ENCODE data around the gene GULP1. TPM values are rescaled to one million over a fixed set of nuclear protein-coding genes. Genes with fewer than 3 reads are reported as not detected.
"Not testable (repeated sequence)": the region's sequence is repeated elsewhere in the genome, so short reads cannot be mapped to it uniquely, and the experiment has no call there.

GULP1 gene
- total RNA-seq, 2 donors from 2014 or later = 7.5 to 10.5 TPM

GRCh38 chr2:188459061-188459460 is 167.4 kb downstream of the GULP1 start:
- Histone ChIP-seq H3K27me3 (no peaks in the 10 kb centered on the region), H3K9me3 (peaks cover 0 to under 1% of the 10 kb centered on the region in 2 donors), H3K4me3 (no peak overlapping the region), H3K4me1 (no peaks in the 10 kb centered on the region), H3K27ac (no peak overlapping the region), H3K36me3 (no peaks in the 10 kb centered on the region)
- no peak for TF ChIP-seq CTCF (IDR thresholded peaks at IDR 0.05)
- no peak for DNase-seq (ENCODE audit: low spot score)

GRCh38 chr2:188466078-188466477 is 174.4 kb downstream of the GULP1 start:
- not testable (repeated sequence) for H3K27ac ChIP-seq; DNase-seq (ENCODE audit: low spot score); H3K4me1 ChIP-seq; H3K27me3 ChIP-seq; H3K4me3 ChIP-seq; H3K36me3 ChIP-seq
- peaks cover 0 to 14% of the 10 kb centered on the region in 2 donors for H3K9me3 ChIP-seq

GRCh38 chr2:188466761-188467160 is 175.1 kb downstream of the GULP1 start:
- TF ChIP-seq CTCF (IDR thresholded peaks at IDR 0.05) = no peak
- H3K4me1 ChIP-seq = no peaks in the 10 kb centered on the region
- peaks cover 0 to 16% of the 10 kb centered on the region in 2 donors for H3K9me3 ChIP-seq
- DNase-seq (ENCODE audit: low spot score) = no peak
- H3K36me3 ChIP-seq = no peaks in the 10 kb centered on the region
- H3K27ac ChIP-seq = no peak overlapping the region
- no peak overlapping the region for H3K4me3 ChIP-seq
- no peaks in the 10 kb centered on the region for H3K27me3 ChIP-seq

- no peak for TF ChIP-seq CTCF (IDR thresholded peaks at IDR 0.05)
- Histone ChIP-seq H3K27me3 (no peaks in the 10 kb centered on the region), H3K4me3 (no peak overlapping the region), H3K36me3 (no peaks in the 10 kb centered on the region), H3K27ac (no peak overlapping the region), H3K4me1 (no peaks in the 10 kb centered on the region), H3K9me3 (peaks cover 0 to 16% of the 10 kb centered on the region in 2 donors)
- DNase-seq (ENCODE audit: low spot score) = no peak
These were observed 179.5 kb downstream of the GULP1 start for GRCh38 chr2:188471166-188471565.

GRCh38 chr2:188473306-188473705 is 181.6 kb downstream of the GULP1 start:
- TF ChIP-seq CTCF (IDR thresholded peaks at IDR 0.05) = no peak
- peaks cover 0 to 16% of the 10 kb centered on the region in 2 donors for H3K9me3 ChIP-seq
- H3K4me1 ChIP-seq = no peaks in the 10 kb centered on the region
- DNase-seq (ENCODE audit: low spot score) = no peak
- H3K4me3 ChIP-seq = no peak overlapping the region
- H3K27me3 ChIP-seq = no peaks in the 10 kb centered on the region
- H3K27ac ChIP-seq = no peak overlapping the region
- H3K36me3 ChIP-seq = no peaks in the 10 kb centered on the region

- Histone ChIP-seq H3K9me3 (peaks cover 0 to 16% of the 10 kb centered on the region in 2 donors), H3K27me3 (no peaks in the 10 kb centered on the region), H3K27ac (no peak overlapping the region), H3K36me3 (no peaks in the 10 kb centered on the region), H3K4me3 (no peak overlapping the region), H3K4me1 (no peaks in the 10 kb centered on the region)
- TF ChIP-seq CTCF (IDR thresholded peaks at IDR 0.05) = no peak
- no peak for DNase-seq (ENCODE audit: low spot score)
These were observed 182.6 kb downstream of the GULP1 start for GRCh38 chr2:188474316-188474715.
